C4-2B (cell line): ENCODE results near the gene RTKN2.

Source experiments
- ZFX ChIP-seq: fragments of 450-650 bp; IDR thresholded peaks from 2 replicates; pipeline ENCODE4 v1.6.1; 2017
- TF ChIP-seq, protein P1 (sequence below): fragments of 450-650 bp; conservative IDR thresholded peaks from 2 replicates; pipeline ENCODE4 v1.5.1; 2017; ENCODE audit warnings: mild to moderate bottlenecking

GRCh38 chr10:62248465-62248864 is 20.2 kb downstream of the RTKN2 start:
- TF ChIP-seq, protein P1, sequence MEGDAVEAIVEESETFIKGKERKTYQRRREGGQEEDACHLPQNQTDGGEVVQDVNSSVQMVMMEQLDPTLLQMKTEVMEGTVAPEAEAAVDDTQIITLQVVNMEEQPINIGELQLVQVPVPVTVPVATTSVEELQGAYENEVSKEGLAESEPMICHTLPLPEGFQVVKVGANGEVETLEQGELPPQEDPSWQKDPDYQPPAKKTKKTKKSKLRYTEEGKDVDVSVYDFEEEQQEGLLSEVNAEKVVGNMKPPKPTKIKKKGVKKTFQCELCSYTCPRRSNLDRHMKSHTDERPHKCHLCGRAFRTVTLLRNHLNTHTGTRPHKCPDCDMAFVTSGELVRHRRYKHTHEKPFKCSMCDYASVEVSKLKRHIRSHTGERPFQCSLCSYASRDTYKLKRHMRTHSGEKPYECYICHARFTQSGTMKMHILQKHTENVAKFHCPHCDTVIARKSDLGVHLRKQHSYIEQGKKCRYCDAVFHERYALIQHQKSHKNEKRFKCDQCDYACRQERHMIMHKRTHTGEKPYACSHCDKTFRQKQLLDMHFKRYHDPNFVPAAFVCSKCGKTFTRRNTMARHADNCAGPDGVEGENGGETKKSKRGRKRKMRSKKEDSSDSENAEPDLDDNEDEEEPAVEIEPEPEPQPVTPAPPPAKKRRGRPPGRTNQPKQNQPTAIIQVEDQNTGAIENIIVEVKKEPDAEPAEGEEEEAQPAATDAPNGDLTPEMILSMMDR = peak; percentile 61
- no peak for TF ChIP-seq ZFX
